K562 (cell line): ENCODE measurements around the gene NUP98. TPM values are rescaled to one million over a fixed set of nuclear protein-coding genes. Genes with fewer than 3 reads are reported as not detected.
A peak's percentile ranks its signal among the peaks of the same experiment; 100 is the strongest.

ENCODE experiments used
- ATAC-seq: fragments of 200-7000 bp; cut with Tn5 transposase; 3 replicates; pipeline ENCODE4 v1.9.1; 2020; ENCODE audit warnings: moderate library complexity
- BruUV-seq: library from RNA; stranded (reverse); fragments of 400-500 nt; replicated peaks from 2 replicates; lab custom pipeline; 2021; lab: Mats Ljungman, UMichigan
- CTCF ChIA-PET: fragments of 300-600 bp; formaldehyde crosslinking; extraction: SDS; loops from one replicate; lab custom pipeline; 2021; ENCODE audit warnings: low intra/inter-chr PET ratio; lab: Yijun Ruan, JAX
- POLR2A ChIA-PET: fragments of 300-600, 350-650 bp; sonication (Branson Sonifier 250); formaldehyde crosslinking; extraction: SDS; loops from one replicate; lab custom pipeline; 2021; ENCODE audit warnings: antibody characterized with exemption, inconsistent platforms; lab: Yijun Ruan, JAX
- DNase-seq, 4 experiments: peaks; one replicate each; pipeline versions ENCODE4 v3.0.0 to v3.0.0-alpha.2; 2011 to 2018; ENCODE audit warnings: low spot score in 3 of 4, mixed read lengths in 3 of 4; ENCODE audit errors: extremely low read depth in 1 of 4
- FAIRE-seq: peaks from 2 replicates; lab custom pipeline; 2011; peaks lifted over from hg19 to GRCh38; lab: Jason Lieb, UNC
- H2AFZ ChIP-seq: 2 replicates; pipeline ENCODE4 v1.6.0; 2011; ENCODE audit warnings: low read depth, low read length, control low read depth, inconsistent platforms
- H3K27ac ChIP-seq: fragments of 200-600 bp; 3 replicates; pipeline ENCODE4 v1.8.0; 2011; ENCODE audit warnings: low read depth, mild to moderate bottlenecking, control low read depth, inconsistent platforms, low read length, moderate library complexity, mixed read lengths; ENCODE audit errors: extremely low read depth
- H3K27me3 ChIP-seq, 2 experiments: fragments of 300-600 bp in 1 of 2; 2 replicates in 1 of 2; 3 replicates in 1 of 2; pipeline versions ENCODE4 v1.6.0 to v1.8.0; 2011; ENCODE audit warnings: inconsistent platforms in 2 of 2, low read length in 2 of 2, mild to moderate bottlenecking in 1 of 2, mixed read lengths in 1 of 2, moderate library complexity in 1 of 2; ENCODE audit not compliant: control insufficient read depth in 2 of 2, insufficient read depth in 2 of 2
- H3K36me3 ChIP-seq: fragments of 300-600 bp; 3 replicates; pipeline ENCODE4 v1.8.0; 2011; ENCODE audit warnings: mild to moderate bottlenecking, low read length, inconsistent platforms; ENCODE audit not compliant: control insufficient read depth, insufficient read depth
- H3K4me1 ChIP-seq, 2 experiments: fragments of 200-600 bp in 1 of 2; replicated peaks in 1 of 2; 2 replicates in 1 of 2; 3 replicates in 1 of 2; pipeline versions ENCODE4 v1.5.1 to v1.8.0; 2011; ENCODE audit warnings: inconsistent platforms in 2 of 2, low read length in 2 of 2, mild to moderate bottlenecking in 1 of 2, mixed read lengths in 1 of 2, moderate library complexity in 1 of 2; ENCODE audit not compliant: control insufficient read depth in 2 of 2, insufficient read depth in 2 of 2
- H3K4me2 ChIP-seq: 2 replicates; pipeline ENCODE4 v1.6.1; 2011; ENCODE audit warnings: low read length, control low read depth, inconsistent platforms, mixed read lengths; ENCODE audit not compliant: insufficient read depth
- H3K4me3 ChIP-seq: fragments of 200-600 bp; sonication (generic), shearing (Covaris generic); 2 replicates; pipeline ENCODE4 v1.5.1; 2016; ENCODE audit warnings: control low read depth, inconsistent platforms
- H3K79me2 ChIP-seq: fragments of 200-600 bp; 3 replicates; pipeline ENCODE4 v1.8.0; 2011; ENCODE audit warnings: low read length, inconsistent platforms; ENCODE audit not compliant: control insufficient read depth, insufficient read depth
- H3K9ac ChIP-seq, 2 experiments: 2 replicates each; pipeline versions ENCODE4 v1.6.0 to v1.6.1; 2011; ENCODE audit warnings: low read depth in 2 of 2, low read length in 2 of 2, control low read depth in 1 of 2, inconsistent platforms in 1 of 2, mild to moderate bottlenecking in 1 of 2, mixed read lengths in 1 of 2; ENCODE audit not compliant: insufficient read depth in 1 of 2
- H3K9me1 ChIP-seq: one replicate; pipeline ENCODE4 v1.6.0; 2011; ENCODE audit warnings: inconsistent platforms, mild to moderate bottlenecking, low read length, moderate library complexity; ENCODE audit not compliant: control insufficient read depth, insufficient read depth
- H3K9me3 ChIP-seq: replicated peaks from 2 replicates; pipeline ENCODE4 v1.5.1; 2011; ENCODE audit warnings: low read depth, low read length, inconsistent platforms; ENCODE audit not compliant: control insufficient read depth, insufficient read depth
- H4K20me1 ChIP-seq: replicated peaks from 2 replicates; pipeline ENCODE4 v1.6.1; 2011; ENCODE audit warnings: low read length, inconsistent platforms, mixed read lengths; ENCODE audit not compliant: control insufficient read depth, insufficient read depth
- ATF4 ChIP-seq: fragments of 450-650 bp; formaldehyde crosslinking; IDR thresholded peaks from 2 replicates; pipeline ENCODE4 v1.4.0; 2022; ENCODE audit warnings: mild to moderate bottlenecking, moderate library complexity
- TFE3 ChIP-seq: fragments of 450-650 bp; formaldehyde crosslinking; IDR thresholded peaks from 2 replicates; pipeline ENCODE4 v1.4.0; 2020; ENCODE audit warnings: mild to moderate bottlenecking, mixed read lengths
- WGBS: fragments of 100-300 bp; shearing (Covaris generic); methylation state at CpG from one replicate; pipeline ENCODE4 v1.1.6; 2016; ENCODE audit warnings: low coverage, mixed read lengths; ENCODE audit not compliant: insufficient coverage; ENCODE audit errors: missing lambda C conversion rate; 5-methylcytosine and 5-hydroxymethylcytosine counted together
- in situ Hi-C: fragments of 300-500 bp; cut with MboI; formaldehyde crosslinking; loops from 4 replicates; pipeline ENCODE4 v1.15.0; 2018; ENCODE audit warnings: inconsistent platforms, mixed read lengths
- intact Hi-C: fragments of 100-400 bp; cut with micrococcal nuclease; formaldehyde crosslinking; loops from 2 replicates; pipeline ENCODE4 v1.14.2; 2022
- polyA plus RNA-seq, 8 experiments: library from polyadenylated mRNA; depleted of rRNA in 4 of 8; stranded (reverse) in 5 of 8; unstranded in 3 of 8; fragments of >200 nt; fragmentation: Nextera tagmentation in 2 of 8; fragmentation: Illumina TruSeq in 1 of 8; extraction: Ambion mirVana in 2 of 8; extraction: Trizol in 1 of 8; gene quantifications; 2 replicates each; pipeline versions ENCODE4 v1.2.1 to v1.2.3, GENCODE V29; 2011 to 2014; ENCODE audit warnings: inconsistent platforms in 1 of 8, missing spikeins in 1 of 8
- total RNA-seq, 7 experiments: library from RNA; depleted of rRNA in 6 of 7; stranded (reverse); fragments of >200 nt in 6 of 7; fragmentation: Illumina TruSeq in 2 of 7; extraction: Trizol in 2 of 7; gene quantifications; 2 replicates each; pipeline versions ENCODE4 v1.2.1 to v1.2.3, GENCODE V29; 2011 to 2021; ENCODE audit warnings: low replicate concordance in 1 of 7
- TF ChIP-seq, protein P1 (sequence below), 2 experiments: fragments of 450-650 bp in 1 of 2; sonication (generic) in 1 of 2; formaldehyde crosslinking in 1 of 2; IDR thresholded peaks in 1 of 2; conservative IDR thresholded peaks in 1 of 2; 2 replicates each; pipeline versions ENCODE4 v1.6.1 to v1.8.1; 2016 to 2023; ENCODE audit warnings: mild to moderate bottlenecking in 2 of 2, moderate library complexity in 2 of 2, inconsistent platforms in 1 of 2, missing genetic modification reagents in 1 of 2

The NUP98 gene
- total and polyA plus RNA-seq, 9 of the 15 experiments (the other 6 are each of a cell fraction or from before 2014, with no cell fraction given): 45.1 to 196 (median 130) TPM

- peak; percentile 67 for TF ChIP-seq TFE3 (CRISPR knock-in tag)
- TF ChIP-seq, all 486 proteins: peak for 1
Measured at GRCh38 chr11:3732671-3733436, 64.5 kb downstream of the NUP98 start (continued).

DNA sequence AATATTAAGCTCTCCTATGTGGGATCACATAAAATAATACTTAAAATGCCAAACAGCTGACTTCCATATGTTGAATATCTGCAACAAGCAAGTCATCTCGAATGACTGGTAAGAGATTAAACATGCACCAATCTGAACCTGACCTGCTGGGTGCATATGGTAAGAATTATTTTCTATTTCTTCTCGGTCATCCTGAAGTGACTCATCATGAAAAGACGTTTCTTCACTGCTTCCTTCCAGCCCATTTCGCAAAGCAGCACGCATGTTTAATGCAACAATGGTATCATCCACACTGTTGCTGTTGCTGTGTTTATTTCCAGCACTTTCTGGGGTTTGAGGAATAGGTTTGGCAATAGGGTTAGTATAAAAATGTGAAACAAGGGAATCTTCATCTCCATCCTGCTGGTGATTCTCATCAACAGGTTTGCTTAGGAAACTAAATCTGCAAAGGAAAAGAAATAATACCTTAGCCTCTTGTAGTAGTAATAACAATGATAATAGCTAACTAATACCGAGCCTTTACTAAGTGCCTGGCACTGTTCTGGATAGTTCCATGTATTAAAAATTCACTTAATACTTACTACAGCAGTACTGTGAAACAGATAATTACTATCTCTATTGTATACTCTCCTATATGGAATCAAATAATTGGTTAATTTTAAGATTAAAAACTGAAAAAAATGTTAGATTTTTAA, 74.2 kb downstream of the NUP98 start:
- Histone ChIP-seq H3K4me3 (no peak overlapping the region), H3K4me2 (no peak overlapping the region), H3K36me3 (peaks cover 90% of the 10 kb centered on the region), H3K4me1 (no peaks in the 10 kb centered on the region), H3K27me3 (no peaks in the 10 kb centered on the region), H3K9ac (no peak overlapping the region), H2AFZ (no peak overlapping the region), H3K9me1 (no peaks in the 10 kb centered on the region), H3K79me2 (no peaks in the 10 kb centered on the region), H4K20me1 (no peaks in the 10 kb centered on the region), H3K27ac (no peak overlapping the region), H3K9me3 (no peaks in the 10 kb centered on the region)
- WGBS: 82% methylated on average over 6 of the region's 6 CpGs
- DNase-seq: no peak
- no TSS peak for BruUV-seq
- ATAC-seq: no peak
- POLR2A ChIA-PET: no interaction called here
- in situ Hi-C loops (no loop called here), intact Hi-C loops (no loop called here)
- CTCF ChIA-PET: no interaction called here
- FAIRE-seq: no peak
- TF ChIP-seq, protein P1, sequence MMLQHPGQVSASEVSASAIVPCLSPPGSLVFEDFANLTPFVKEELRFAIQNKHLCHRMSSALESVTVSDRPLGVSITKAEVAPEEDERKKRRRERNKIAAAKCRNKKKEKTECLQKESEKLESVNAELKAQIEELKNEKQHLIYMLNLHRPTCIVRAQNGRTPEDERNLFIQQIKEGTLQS (IDR thresholded peaks at IDR 0.05): peak; percentile 24; the same call in 1 of the 2 replicates
- TF ChIP-seq, protein P1 (CRISPR knock-in tag; conservative IDR thresholded peaks at IDR 0.05): no peak
- TF ChIP-seq ATF4 (CRISPR knock-in tag): no peak
